HepG2 (cell line): ENCODE results near the gene THAP3. TPM values are rescaled to one million over a fixed set of nuclear protein-coding genes. Genes with fewer than 3 reads are reported as not detected.

Experiments used
- ARNTL ChIP-seq: sonication (generic); formaldehyde crosslinking; IDR thresholded peaks from 2 replicates; pipeline ENCODE4 v1.4.0; 2020; ENCODE audit warnings: mild to moderate bottlenecking, missing genetic modification reagents
- EP300 ChIP-seq, 3 experiments: sonication (generic) in 1 of 3; formaldehyde crosslinking in 1 of 3; IDR thresholded peaks; 2 replicates each; pipeline versions ENCODE4 v1.5.1 to v1.6.1; 2011 to 2020; ENCODE audit warnings: low read depth in 2 of 3, low read length in 2 of 3, borderline replicate concordance in 1 of 3, improper control_type of control experiment in 1 of 3, mild to moderate bottlenecking in 1 of 3, missing genetic modification reagents in 1 of 3, moderate library complexity in 1 of 3
- MXI1 ChIP-seq: IDR thresholded peaks from 3 replicates; pipeline ENCODE4 v1.6.1; 2012; ENCODE audit warnings: low read depth, low read length, inconsistent platforms, borderline replicate concordance
- NCOA5 ChIP-seq: sonication (generic); formaldehyde crosslinking; IDR thresholded peaks from 2 replicates; pipeline ENCODE4 v1.4.0; 2020; ENCODE audit warnings: missing genetic modification reagents
- SAFB2 ChIP-seq: sonication (generic); formaldehyde crosslinking; IDR thresholded peaks from 2 replicates; pipeline ENCODE4 v1.5.1; 2020; ENCODE audit warnings: missing genetic modification reagents, low read depth, mild to moderate bottlenecking, borderline replicate concordance
- SOX5 ChIP-seq: IDR thresholded peaks from 2 replicates; pipeline ENCODE4 v1.6.1; 2016; ENCODE audit warnings: borderline replicate concordance
- TOPORS ChIP-seq: sonication (generic); formaldehyde crosslinking; IDR thresholded peaks from 2 replicates; pipeline ENCODE4 v1.8.0; 2023; ENCODE audit warnings: mild to moderate bottlenecking, missing genetic modification reagents
- YEATS2 ChIP-seq: sonication (generic); formaldehyde crosslinking; IDR thresholded peaks from 2 replicates; pipeline ENCODE4 v1.4.0; 2020; ENCODE audit warnings: missing genetic modification reagents, borderline replicate concordance
- ZKSCAN5 ChIP-seq: sonication (generic); formaldehyde crosslinking; IDR thresholded peaks from 2 replicates; pipeline ENCODE4 v1.5.1; 2020; ENCODE audit warnings: mild to moderate bottlenecking, missing genetic modification reagents
- ZNF343 ChIP-seq: sonication (generic); formaldehyde crosslinking; IDR thresholded peaks from 2 replicates; pipeline ENCODE4 v1.4.0; 2020; ENCODE audit warnings: mild to moderate bottlenecking, missing genetic modification reagents
- ZNF501 ChIP-seq: sonication (generic); formaldehyde crosslinking; IDR thresholded peaks from 2 replicates; pipeline ENCODE4 v1.5.1; 2020; ENCODE audit warnings: mild to moderate bottlenecking, moderate library complexity, missing genetic modification reagents
- ZNF607 ChIP-seq: sonication (generic); formaldehyde crosslinking; IDR thresholded peaks from 2 replicates; pipeline ENCODE4 v1.5.1; 2020; ENCODE audit warnings: missing genetic modification reagents, mild to moderate bottlenecking, borderline replicate concordance
- polyA plus RNA-seq, 8 experiments: library from polyadenylated mRNA; depleted of rRNA in 3 of 8; stranded (reverse) in 7 of 8; unstranded in 1 of 8; fragments of >200 nt; fragmentation: Illumina TruSeq in 4 of 8; extraction: Trizol in 4 of 8; gene quantifications; 2 replicates each; pipeline versions ENCODE4 v1.2.1 to v1.2.3, GENCODE V29; 2011 to 2016; ENCODE audit warnings: low read depth in 4 of 8, missing spikeins in 1 of 8, mixed read lengths in 1 of 8; ENCODE audit not compliant: insufficient read depth in 1 of 8
- total RNA-seq, 5 experiments: library from RNA; depleted of rRNA; stranded (reverse); fragments of >200 nt; fragmentation: Illumina TruSeq; extraction: Trizol; gene quantifications; 2 replicates each; pipeline ENCODE4 v1.2.3, GENCODE V29; 2016; ENCODE audit warnings: low read depth in 1 of 5
- TF ChIP-seq, protein P1 (sequence below): sonication (generic); formaldehyde crosslinking; IDR thresholded peaks from 2 replicates; pipeline ENCODE4 v1.4.0; 2020; ENCODE audit warnings: missing genetic modification reagents
- TF ChIP-seq, protein P2 (sequence below): sonication (generic); formaldehyde crosslinking; conservative IDR thresholded peaks from 2 replicates; pipeline ENCODE4 v1.8.0; 2022; ENCODE audit warnings: mild to moderate bottlenecking, moderate library complexity, missing genetic modification reagents
- TF ChIP-seq, protein P3 (sequence below): sonication (generic); formaldehyde crosslinking; IDR thresholded peaks from 2 replicates; pipeline ENCODE4 v1.8.0; 2022; ENCODE audit warnings: mild to moderate bottlenecking, missing genetic modification reagents; ENCODE audit not compliant: insufficient replicate concordance
- TF ChIP-seq, protein P4 (sequence below): sonication (generic); formaldehyde crosslinking; IDR thresholded peaks from 2 replicates; pipeline ENCODE4 v1.9.0; 2021; ENCODE audit warnings: missing genetic modification reagents, borderline replicate concordance
- TF ChIP-seq, protein P5 (sequence below): sonication (generic); formaldehyde crosslinking; IDR thresholded peaks from 2 replicates; pipeline ENCODE4 v1.5.0; 2020; ENCODE audit warnings: missing genetic modification reagents
- TF ChIP-seq, protein P6 (sequence below): sonication (generic); formaldehyde crosslinking; IDR thresholded peaks from 2 replicates; pipeline ENCODE4 v1.9.0; 2021; ENCODE audit warnings: missing genetic modification reagents, mild to moderate bottlenecking, borderline replicate concordance

Gene THAP3
- total and polyA plus RNA-seq, 2 of the 13 experiments (the other 11 are each of a cell fraction or from before 2014, with no cell fraction given): 10.3 to 14.9 TPM

DNA sequence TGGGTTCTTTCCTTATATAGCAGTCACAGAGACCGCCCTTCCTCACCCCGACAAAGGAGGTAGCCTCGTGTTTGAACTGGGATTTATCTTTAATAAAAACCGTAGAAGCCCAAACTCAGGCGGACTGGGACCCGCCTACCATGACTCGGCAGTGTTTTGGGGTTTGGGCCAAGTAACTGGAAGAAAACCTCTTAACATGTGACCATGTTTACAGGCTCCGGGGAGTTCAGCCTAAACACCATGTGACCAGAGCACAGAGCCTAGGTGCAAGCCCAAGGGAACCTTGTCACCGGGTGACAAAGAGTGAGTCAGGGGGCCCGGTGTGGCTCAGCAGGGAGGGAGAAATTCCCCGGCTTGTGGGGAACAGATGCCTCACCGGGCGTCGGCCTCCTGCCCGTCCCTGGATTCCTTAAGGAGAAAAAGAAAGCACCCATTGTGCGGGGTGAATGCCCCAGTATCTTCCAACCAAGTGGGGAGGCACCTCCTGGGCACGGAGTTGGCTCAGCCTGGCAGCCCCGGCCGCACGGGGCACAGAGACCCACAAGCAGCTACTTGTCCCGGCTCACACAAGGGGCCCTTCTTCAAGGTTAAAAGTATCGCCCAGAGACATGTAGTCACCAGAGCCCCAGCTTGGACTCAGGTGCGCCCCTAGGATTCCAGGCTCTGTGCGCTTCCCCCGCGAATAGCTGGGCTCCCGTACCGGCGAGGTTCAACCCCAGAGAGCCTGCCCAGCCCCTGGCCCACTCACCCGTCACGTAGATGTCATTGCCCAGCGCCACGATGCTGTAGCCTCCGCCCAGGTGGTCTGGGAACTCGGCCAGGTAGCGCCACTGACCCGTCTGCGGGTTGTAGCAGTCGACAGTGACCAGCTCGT, 23.4 kb upstream of the THAP3 start (continued):
- TF ChIP-seq, protein P1, sequence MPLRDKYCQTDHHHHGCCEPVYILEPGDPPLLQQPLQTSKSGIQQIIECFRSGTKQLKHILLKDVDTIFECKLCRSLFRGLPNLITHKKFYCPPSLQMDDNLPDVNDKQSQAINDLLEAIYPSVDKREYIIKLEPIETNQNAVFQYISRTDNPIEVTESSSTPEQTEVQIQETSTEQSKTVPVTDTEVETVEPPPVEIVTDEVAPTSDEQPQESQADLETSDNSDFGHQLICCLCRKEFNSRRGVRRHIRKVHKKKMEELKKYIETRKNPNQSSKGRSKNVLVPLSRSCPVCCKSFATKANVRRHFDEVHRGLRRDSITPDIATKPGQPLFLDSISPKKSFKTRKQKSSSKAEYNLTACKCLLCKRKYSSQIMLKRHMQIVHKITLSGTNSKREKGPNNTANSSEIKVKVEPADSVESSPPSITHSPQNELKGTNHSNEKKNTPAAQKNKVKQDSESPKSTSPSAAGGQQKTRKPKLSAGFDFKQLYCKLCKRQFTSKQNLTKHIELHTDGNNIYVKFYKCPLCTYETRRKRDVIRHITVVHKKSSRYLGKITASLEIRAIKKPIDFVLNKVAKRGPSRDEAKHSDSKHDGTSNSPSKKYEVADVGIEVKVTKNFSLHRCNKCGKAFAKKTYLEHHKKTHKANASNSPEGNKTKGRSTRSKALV (CRISPR knock-in tag): peak; percentile 9; the same call in 1 of the 2 replicates
- TF ChIP-seq NCOA5 (CRISPR knock-in tag): no peak
- no peak; the same call in 1 of the 2 replicates for TF ChIP-seq TOPORS
- TF ChIP-seq EP300 (IDR thresholded peaks at IDR 0.05; ENCODE audit: low read depth in 2 of 2, low read length in 2 of 2): peak in 1 of 2 experiments; percentile 28; a peak in 1 of 4 replicates
- TF ChIP-seq EP300 (CRISPR knock-in tag; IDR thresholded peaks at IDR 0.05; ENCODE audit: borderline replicate concordance): no peak
- TF ChIP-seq SAFB2 (CRISPR knock-in tag): no peak
- TF ChIP-seq ZKSCAN5 (CRISPR knock-in tag): no peak
- no peak for TF ChIP-seq ZNF607 (CRISPR knock-in tag)
- TF ChIP-seq SOX5 (CRISPR knock-in tag): peak; percentile 28; the same call in 1 of the 2 replicates
- TF ChIP-seq, protein P2, sequence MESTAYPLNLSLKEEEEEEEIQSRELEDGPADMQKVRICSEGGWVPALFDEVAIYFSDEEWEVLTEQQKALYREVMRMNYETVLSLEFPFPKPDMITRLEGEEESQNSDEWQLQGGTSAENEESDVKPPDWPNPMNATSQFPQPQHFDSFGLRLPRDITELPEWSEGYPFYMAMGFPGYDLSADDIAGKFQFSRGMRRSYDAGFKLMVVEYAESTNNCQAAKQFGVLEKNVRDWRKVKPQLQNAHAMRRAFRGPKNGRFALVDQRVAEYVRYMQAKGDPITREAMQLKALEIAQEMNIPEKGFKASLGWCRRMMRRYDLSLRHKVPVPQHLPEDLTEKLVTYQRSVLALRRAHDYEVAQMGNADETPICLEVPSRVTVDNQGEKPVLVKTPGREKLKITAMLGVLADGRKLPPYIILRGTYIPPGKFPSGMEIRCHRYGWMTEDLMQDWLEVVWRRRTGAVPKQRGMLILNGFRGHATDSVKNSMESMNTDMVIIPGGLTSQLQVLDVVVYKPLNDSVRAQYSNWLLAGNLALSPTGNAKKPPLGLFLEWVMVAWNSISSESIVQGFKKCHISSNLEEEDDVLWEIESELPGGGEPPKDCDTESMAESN (CRISPR knock-in tag): no peak
- TF ChIP-seq ARNTL (CRISPR knock-in tag): no peak
- TF ChIP-seq, protein P3, sequence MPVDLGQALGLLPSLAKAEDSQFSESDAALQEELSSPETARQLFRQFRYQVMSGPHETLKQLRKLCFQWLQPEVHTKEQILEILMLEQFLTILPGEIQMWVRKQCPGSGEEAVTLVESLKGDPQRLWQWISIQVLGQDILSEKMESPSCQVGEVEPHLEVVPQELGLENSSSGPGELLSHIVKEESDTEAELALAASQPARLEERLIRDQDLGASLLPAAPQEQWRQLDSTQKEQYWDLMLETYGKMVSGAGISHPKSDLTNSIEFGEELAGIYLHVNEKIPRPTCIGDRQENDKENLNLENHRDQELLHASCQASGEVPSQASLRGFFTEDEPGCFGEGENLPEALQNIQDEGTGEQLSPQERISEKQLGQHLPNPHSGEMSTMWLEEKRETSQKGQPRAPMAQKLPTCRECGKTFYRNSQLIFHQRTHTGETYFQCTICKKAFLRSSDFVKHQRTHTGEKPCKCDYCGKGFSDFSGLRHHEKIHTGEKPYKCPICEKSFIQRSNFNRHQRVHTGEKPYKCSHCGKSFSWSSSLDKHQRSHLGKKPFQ (CRISPR knock-in tag): no peak
- TF ChIP-seq MXI1: peak; percentile 96
- TF ChIP-seq, protein P4, sequence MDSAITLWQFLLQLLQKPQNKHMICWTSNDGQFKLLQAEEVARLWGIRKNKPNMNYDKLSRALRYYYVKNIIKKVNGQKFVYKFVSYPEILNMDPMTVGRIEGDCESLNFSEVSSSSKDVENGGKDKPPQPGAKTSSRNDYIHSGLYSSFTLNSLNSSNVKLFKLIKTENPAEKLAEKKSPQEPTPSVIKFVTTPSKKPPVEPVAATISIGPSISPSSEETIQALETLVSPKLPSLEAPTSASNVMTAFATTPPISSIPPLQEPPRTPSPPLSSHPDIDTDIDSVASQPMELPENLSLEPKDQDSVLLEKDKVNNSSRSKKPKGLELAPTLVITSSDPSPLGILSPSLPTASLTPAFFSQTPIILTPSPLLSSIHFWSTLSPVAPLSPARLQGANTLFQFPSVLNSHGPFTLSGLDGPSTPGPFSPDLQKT (CRISPR knock-in tag): peak; percentile 21; the same call in 1 of the 2 replicates
- TF ChIP-seq ZNF501 (CRISPR knock-in tag): no peak
- 0 out of 2 replicates have a peak, but pooled peaks have one; percentile 16 for TF ChIP-seq YEATS2 (CRISPR knock-in tag)
- TF ChIP-seq, protein P5, sequence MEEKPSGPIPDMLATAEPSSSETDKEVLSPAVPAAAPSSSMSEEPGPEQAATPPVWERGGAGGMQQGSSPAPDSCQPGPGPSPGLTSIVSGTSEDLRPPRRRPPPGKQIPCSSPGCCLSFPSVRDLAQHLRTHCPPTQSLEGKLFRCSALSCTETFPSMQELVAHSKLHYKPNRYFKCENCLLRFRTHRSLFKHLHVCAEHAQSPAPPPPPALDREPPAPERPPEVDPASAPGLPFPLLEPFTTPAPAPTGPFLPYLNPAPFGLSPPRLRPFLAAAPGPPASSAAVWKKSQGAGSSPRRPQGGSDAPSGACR (CRISPR knock-in tag): no peak
- TF ChIP-seq ZNF343 (CRISPR knock-in tag): no peak; the same call in 1 of the 2 replicates
- TF ChIP-seq, protein P6, sequence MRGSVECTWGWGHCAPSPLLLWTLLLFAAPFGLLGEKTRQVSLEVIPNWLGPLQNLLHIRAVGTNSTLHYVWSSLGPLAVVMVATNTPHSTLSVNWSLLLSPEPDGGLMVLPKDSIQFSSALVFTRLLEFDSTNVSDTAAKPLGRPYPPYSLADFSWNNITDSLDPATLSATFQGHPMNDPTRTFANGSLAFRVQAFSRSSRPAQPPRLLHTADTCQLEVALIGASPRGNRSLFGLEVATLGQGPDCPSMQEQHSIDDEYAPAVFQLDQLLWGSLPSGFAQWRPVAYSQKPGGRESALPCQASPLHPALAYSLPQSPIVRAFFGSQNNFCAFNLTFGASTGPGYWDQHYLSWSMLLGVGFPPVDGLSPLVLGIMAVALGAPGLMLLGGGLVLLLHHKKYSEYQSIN (CRISPR knock-in tag): no peak
